GM18507 (cell line): ENCODE data around the gene ADGRE3.

ENCODE experiments used
- DNase-seq: peaks from one replicate; pipeline ENCODE4 v3.0.0; 2011; ENCODE audit warnings: low read depth; ENCODE audit not compliant: insufficient read length; ENCODE audit errors: extremely low spot score
- FAIRE-seq: peaks from 2 replicates; lab custom pipeline; 2011; peaks lifted over from hg19 to GRCh38; lab: Jason Lieb, UNC

The ADGRE3 gene, protein sequence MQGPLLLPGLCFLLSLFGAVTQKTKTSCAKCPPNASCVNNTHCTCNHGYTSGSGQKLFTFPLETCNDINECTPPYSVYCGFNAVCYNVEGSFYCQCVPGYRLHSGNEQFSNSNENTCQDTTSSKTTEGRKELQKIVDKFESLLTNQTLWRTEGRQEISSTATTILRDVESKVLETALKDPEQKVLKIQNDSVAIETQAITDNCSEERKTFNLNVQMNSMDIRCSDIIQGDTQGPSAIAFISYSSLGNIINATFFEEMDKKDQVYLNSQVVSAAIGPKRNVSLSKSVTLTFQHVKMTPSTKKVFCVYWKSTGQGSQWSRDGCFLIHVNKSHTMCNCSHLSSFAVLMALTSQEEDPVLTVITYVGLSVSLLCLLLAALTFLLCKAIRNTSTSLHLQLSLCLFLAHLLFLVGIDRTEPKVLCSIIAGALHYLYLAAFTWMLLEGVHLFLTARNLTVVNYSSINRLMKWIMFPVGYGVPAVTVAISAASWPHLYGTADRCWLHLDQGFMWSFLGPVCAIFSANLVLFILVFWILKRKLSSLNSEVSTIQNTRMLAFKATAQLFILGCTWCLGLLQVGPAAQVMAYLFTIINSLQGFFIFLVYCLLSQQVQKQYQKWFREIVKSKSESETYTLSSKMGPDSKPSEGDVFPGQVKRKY

DNA sequence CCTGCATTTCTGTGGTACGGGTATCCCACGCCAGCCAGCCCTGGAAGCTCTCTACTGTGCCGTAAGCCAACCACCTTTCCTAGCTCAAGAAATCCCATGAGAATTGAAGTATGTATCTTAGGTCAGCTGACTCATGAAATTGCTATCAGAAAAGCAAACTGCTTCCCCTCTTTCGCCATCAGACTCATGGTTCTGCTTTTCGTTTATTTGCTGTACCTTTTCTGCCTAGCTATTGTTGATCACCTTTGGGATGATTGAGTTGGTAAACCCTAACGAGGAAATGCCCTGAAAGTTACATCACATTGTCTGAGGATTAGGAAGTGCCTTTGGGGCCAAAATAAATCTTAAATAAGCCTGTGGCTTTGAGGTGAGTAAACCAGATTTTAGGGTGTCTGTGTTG is at the start of gene ADGRE3:
Gene ADGRE3, minus strand, starts transcription at position 81 of the 400 bp plus-strand sequence. Its CDS starts 74 bp downstream, at position 7.
- FAIRE-seq (peak; percentile 51), DNase-seq (no peak)

DNA sequence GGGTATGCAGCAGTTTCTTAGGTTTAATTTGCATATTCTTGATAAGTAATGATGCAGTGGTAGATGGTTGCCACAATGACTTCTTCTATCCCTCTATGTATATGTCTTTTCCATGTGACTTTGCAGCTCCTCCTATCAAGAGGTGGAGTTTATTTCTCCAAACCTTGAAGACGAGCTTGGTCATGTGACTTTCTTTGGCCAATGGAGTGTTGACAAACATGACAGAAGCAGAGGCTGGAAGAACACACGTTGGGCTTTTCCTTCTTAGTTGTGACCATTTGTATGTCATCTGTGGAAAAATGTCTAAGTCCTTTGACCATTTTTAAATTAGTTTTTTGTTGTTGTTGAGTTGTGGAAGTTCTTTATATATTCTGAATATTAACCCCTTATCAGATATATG is 47.5 kb upstream of the ADGRE3 start:
- FAIRE-seq, result no peak
- no peak for DNase-seq

DNA sequence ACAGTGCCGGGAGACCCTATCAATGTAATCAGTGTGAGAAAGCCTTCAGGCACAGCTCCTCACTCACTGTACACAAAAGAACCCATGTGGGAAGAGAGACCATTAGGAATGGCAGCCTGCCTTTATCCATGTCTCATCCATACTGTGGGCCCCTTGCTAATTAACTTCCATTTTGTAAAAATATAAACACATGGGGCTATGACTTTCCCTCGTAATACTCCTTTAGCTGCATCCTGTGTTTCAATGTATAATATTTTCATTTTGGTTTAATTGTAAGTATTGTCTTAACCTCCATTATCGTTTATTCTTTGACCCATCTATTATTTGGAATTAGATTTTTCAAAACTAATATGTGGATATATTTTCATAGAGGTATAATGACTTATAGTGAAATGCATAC is 44.5 kb upstream of the ADGRE3 start:
- DNase-seq, result no peak
- FAIRE-seq, result no peak

DNA sequence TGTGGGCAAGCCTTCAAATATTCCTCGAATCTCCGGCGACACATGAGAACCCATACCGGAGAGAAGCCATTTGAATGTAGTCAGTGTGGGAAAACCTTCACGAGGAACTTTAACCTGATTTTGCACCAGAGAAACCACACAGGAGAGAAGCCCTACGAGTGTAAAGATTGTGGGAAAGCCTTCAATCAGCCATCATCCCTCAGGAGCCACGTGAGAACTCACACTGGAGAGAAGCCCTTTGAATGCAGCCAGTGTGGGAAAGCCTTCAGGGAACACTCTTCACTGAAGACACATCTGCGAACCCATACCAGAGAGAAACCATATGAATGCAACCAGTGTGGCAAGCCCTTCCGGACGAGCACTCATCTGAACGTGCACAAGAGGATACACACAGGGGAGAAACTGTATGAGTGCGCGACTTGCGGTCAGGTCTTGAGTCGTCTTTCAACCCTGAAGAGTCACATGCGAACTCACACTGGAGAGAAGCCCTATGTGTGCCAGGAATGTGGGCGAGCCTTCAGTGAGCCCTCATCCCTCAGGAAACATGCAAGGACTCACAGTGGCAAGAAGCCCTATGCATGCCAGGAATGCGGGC is 44.0 kb upstream of the ADGRE3 start:
- DNase-seq (no peak), FAIRE-seq (no peak)

DNA sequence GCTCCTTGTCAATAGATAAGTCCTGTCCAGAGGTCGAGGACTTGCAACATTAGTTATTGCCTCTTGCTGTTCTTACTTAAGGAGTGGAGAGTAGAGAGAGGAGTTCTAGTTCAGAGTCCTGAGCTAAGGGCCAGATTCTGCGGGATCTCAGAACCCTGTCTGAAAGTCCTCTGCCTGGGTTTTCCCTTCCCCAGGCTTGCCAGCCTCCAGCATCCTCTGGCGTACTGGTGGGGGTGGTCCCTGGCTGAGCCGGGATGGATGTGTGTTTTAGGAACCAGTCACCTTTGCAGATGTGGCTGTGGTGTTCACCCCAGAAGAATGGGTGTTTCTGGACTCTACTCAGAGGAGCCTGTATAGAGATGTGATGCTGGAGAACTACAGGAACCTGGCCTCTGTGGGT is 41.2 kb upstream of the ADGRE3 start:
- FAIRE-seq (no peak), DNase-seq (no peak)

DNA sequence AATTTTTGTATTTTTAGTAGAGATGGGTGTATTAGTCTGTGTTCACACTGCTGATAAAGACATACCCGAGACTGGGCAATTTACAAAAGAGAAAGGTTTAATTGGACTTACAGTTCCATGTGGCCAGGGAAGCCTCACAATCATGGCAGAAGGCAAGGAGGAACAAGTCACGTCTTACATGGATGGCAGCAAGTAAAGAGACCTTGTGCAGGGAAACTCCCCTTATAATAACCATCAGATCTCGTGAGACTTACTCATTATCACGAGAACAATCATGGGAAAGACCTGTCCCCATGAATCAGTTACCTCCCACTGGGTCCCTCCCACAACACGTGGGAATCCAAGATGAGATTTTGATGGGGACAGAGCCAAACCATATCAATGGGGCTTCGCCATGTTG is 29.8 kb upstream of the ADGRE3 start:
- DNase-seq, result no peak
- FAIRE-seq, result no peak

DNA sequence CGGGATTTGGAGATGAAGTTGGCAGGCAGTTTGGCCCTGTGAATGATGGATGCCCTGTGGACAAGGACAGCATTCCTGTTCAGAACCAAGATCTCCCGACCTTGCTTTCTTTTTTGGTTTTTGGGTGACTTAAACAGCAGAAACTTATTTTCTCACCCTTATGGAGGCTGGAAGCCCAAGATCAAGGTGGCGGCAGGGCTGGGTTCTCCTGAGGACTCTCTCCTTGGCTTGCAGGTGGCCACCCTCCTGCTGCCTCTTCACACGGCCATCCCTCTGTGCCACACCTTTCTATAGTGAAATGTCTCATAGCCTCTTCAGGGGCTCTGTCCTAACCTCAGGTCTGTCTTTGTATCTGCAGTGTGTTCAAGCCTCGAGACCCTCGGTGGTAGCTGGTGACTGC is 29.2 kb upstream of the ADGRE3 start:
- no peak for FAIRE-seq

DNA sequence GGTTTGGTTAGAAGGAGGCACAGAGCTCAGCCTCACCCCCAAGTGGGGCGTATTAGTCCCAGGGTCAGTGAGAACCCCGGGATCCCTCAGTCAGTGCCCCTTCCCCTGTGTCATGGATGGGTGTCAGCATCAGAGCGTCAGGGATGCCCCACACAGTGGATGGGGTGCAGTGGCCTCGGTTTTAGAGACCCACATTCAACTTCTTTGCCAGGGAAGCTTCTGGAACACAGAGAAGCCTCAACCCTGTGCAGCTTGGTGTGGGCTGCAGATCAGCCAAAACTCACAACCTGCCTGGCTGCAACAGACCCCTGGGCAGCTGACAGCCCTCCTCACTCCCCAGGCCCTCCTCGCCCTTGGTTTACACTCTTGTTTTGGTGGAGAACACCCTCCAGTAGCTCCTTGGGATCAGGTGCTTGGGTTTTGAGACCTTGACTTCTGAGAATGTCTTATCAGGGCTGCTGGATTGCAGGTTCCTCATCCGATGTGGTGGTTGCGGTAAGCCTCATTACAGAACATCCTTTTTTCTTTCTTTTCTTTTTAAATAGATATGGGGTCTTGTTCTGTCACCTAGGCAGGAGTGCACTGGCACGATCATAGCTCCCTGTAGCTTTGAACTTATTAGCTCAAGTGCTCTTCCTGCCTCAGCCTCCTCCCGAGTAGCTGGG is 26.2 kb upstream of the ADGRE3 start:
- DNase-seq, result no peak
- no peak for FAIRE-seq

More for the DNA sequence above, 29.2 kb upstream of the ADGRE3 start:
- no peak for DNase-seq

DNA sequence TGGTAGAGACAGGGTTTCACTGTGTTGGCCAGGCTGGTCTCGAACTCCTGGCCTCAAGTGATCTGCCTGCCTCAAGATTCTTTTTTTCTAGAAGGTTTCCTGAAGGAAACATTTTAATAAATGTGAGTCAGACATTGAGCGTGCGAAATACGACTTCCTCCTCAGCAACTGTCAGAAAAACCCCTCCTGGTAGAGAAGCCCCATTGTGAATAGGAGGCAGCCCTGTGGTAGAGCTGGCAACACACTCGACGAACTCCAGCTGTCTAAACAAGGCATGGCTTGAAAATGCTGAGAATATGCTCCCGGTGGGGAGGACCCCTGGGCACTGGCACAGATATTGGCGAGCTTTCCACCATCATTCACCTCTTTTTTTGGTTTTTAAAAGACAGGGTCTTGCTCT is 25.0 kb upstream of the ADGRE3 start:
- FAIRE-seq, result no peak
- no peak for DNase-seq

DNA sequence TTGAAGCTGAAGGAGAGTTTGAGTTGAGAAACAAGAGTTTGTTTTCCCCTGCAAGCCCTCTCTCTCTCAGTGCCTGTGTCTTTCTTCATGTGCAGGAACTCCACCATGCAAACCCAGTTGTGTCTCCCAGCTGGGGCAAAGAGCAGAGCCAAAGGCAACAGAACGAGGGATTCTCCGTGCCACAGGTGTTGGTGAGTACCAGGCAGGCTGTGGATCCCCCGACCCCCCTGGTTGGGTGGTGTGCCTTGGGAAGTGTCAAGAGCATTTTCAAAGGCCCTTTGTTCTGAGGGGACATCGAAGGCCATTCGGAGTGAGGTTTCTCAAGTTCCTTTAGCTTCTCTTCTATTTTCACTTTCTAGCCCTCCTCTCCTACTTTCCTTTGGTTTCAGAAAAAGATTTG is 20.8 kb upstream of the ADGRE3 start:
- DNase-seq (no peak), FAIRE-seq (no peak)

DNA sequence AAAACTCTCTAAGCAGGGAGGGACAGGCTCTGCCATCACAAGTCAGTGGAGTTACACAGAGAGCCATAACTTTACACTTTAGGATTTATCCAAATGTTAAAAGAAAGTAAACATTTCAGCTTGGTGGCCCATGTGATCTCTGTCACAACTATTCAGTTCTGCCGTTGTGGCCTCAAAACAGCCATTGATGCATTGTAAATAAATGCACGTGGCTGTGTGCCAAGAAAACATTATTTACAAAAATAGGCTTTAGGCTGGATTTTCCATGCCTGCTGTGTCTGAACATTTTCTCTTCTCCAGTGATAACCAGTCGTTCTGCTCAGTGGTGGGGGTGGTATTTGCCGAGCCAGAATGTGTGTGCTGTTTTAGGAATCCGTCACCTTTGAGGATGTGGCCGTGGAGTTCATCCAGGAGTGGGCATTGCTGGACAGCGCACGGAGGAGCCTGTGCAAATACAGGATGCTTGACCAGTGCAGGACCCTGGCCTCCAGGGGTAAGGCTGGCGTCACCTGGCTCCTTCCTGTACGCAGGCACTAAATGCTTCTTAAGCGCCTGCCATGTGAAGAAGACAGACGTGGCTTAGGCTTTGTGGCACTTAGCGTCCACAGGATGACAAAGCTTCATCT is 20.1 kb upstream of the ADGRE3 start:
- FAIRE-seq, result no peak

DNA sequence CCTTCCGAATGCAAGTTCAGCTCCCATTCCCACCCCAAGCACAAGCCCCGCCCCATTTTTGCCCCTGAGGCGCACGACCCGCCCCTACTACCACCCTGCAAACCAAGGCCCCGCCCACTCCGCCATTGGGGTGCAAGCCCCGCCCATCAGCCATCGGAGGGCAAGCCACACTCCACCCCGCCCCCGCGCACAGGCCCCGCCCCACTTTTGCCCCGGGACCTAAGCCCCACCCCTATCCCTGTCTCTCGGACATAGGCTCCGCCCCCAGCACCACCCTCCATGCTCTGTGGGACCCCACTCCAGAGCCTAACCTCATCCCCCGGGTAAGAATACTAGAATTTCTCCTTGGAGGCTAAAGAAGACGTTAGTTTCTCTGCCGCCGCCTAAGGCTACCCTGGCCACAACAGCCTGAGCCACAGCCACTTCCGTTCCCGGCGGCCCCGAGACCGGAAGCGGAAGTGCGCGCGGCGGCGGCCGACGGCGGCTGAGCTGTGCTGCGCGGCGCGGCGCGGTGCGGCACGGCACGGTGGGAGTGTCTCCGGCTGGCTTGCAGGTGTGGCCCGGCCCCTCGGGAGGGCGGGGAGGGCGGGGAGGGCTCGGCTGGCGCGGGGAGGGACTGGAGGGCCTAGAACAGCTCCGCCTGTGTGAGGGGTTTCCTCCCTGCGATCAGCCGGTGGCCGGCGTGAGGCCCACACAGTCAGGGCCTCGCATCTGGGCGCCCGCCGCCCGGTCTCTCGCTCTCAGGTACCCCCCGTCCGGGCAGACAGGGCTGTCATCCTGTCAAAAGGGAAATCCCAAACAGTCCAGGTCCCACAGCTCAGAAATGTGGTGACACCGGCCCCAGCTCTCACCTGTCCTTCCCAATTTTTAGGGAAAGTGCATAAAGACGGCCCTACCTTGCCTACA is 15.2 kb upstream of the ADGRE3 start, which contains the start of gene ZNF333:
Gene ZNF333, plus strand, starts transcription at position 451 of the 906 bp plus-strand sequence. CDS start 3,444 bp downstream, outside the sequence.
- DNase-seq, result peak; percentile 86
- peak; percentile 94 for FAIRE-seq

More for the DNA sequence above, 20.1 kb upstream of the ADGRE3 start:
- DNase-seq, result no peak

DNA sequence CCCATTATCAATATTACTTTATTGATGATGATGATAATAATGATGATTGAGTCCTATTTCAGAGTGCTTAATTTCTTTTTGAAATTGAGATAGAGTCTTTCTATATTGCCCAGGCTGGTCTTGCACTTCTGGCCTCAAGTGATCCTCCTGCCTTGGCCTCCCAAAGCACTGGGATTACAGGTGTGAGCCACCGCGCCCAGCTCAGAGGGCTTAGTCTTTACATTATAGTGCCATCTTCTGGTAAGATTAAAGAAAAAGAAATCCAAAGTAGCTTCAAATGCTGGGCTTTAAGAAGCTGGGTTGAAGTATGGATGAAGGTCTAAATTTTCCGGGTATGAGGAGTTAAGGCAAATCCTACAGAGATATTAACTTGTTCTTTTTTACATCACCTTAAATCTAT is 11.8 kb upstream of the ADGRE3 start:
- FAIRE-seq (peak; percentile 83), DNase-seq (no peak)

DNA sequence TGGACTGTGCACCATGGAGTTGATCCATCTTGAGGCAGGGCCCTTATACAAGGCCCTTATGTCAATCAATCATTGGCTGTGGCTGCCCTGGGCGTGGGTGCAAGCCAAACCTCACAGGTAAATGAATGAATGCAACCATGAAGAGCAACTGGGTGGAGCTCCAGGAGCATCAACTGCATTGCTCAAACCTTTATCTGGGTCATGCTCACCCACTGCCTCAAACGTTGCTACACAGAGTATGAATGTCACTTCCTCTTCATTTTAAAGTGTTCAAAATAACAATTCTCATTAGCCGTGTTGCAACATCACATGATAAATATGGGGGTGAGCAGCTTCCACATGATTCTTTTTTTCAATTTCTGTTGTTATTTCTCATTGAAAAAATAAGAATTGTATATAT is 8.8 kb upstream of the ADGRE3 start:
- no peak for FAIRE-seq
- no peak for DNase-seq

DNA sequence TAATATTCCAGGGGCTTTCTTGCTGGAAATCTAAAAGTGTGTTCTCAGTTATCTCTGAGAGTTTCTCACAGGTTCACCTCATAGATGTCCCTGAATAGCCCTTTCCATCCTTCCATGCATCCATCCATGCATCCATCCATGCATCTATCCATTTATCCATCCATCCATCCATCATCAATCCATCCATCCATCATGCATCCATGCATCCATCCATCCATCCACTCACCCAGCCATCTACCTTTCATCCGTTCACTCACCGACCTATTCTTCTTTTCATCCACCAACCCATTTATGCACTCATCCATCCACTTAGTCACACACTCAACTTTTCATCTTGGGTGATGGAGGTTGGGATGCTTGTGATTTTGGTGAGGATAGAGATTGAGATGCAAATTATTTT is 7.4 kb upstream of the ADGRE3 start:
- no peak for FAIRE-seq
- DNase-seq, result no peak

DNA sequence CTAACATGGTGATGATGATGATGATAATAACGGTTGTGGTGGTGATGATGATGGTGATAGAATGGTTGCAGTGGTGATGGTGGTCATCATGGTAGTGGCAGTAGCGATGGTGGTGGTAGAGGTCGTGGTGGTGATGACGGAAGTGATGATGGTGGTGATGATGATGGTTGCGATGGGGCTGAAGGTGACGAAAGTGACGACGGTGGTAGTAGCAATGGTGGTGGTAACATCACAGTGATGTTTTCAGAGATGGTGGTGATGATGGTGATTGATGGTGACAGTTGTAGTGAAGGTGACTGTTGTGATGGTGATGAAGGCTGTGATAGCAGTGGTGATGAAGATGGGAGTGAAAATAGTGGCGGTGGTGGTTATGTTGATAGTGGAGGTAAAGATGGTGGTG is 3.6 kb upstream of the ADGRE3 start:
- FAIRE-seq (no peak), DNase-seq (no peak)

DNA sequence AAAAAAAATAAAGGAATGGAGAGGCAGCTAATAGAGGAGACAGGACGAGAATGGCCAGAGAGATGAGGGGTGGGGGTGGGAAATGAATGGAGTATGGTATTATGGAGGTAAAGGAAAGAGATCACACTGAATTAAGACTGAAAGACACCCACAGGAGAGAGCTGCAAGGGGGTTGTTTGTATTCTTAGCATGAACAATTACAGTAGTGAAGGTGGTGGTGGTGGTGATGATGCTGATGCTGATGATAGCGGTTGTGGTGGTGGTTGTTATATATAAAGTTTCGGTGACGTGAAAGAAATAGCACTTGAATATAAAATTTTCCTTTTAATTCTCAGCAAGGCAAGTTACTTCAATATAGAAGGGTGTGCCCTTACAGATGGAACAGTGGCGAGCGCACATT is 2.8 kb upstream of the ADGRE3 start:
- DNase-seq, result no peak
- peak; percentile 63 for FAIRE-seq

DNA sequence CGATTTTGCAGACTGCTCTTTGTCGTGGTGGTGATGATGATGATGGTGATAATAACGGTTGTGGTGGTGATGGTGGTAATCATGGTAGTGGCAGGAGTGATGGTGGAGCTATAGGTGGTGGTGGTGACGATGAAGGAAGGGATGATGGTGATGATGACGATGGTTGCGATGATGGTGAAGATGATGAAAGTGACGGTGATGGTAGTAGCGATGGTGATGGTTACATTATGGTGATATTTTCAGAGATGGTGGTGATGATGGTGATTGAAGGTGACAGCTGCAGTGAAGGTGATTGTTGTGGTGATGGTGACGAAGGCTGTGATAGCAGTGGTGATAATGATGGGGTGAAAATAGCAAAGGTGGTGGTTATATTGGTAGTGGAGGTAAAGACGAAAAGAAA is 2.1 kb upstream of the ADGRE3 start:
- no peak for FAIRE-seq
- DNase-seq, result no peak

DNA sequence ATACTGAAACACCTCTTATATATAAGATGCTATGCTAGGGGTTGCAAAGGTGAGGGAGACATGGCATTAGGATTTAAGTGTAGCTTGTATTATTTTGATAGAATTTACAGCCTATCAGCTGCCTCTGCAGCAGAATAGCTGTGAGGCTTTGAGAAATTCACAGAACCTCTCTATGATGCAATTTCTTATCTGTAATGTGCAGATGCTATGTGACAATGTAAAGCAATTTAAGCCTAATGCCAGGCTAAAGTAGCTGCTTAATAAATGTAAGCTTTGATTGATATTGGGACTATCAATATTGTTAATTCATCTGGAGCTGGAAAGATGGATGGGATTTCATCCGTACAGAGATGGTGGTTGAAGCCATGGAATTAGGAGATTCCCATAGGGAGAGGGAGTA is 1.6 kb downstream of the ADGRE3 start:
- FAIRE-seq, result no peak
- no peak for DNase-seq
